GM13977 (cell line): ENCODE results near the gene AP1AR.

ENCODE experiments used
- DNase-seq: peaks from one replicate; pipeline ENCODE4 v3.0.0; 2012; ENCODE audit warnings: low spot score
- CTCF ChIP-seq: IDR thresholded peaks from 2 replicates; pipeline ENCODE4 v1.5.1; 2012; ENCODE audit warnings: mild to moderate bottlenecking, control low read depth; ENCODE audit not compliant: insufficient read depth; ENCODE audit errors: extremely low read depth, missing control alignments
- in situ Hi-C: fragments of 300-500 bp; cut with MboI; formaldehyde crosslinking; loops from one replicate; pipeline ENCODE4 v1.12.0; 2022; ENCODE audit warnings: low sequenced_read_pairs, low pct_unique_long_range_greater_than_20kb, mixed read lengths, inconsistent platforms; ENCODE audit not compliant: unreplicated experiment

AP1AR gene

GRCh38 chr4:112288455-112288854 is 56.9 kb downstream of the AP1AR start:
- TF ChIP-seq CTCF = no peak
- no peak for DNase-seq
- in situ Hi-C loops = no loop called here

- TF ChIP-seq CTCF = no peak
- no peak for DNase-seq
- in situ Hi-C loops = no loop called here
Measured at GRCh38 chr4:112289407-112290253, 58.0 kb downstream of the AP1AR start.

- in situ Hi-C loops = no loop called here
- no peak for TF ChIP-seq CTCF
- DNase-seq = no peak
Measured at GRCh38 chr4:112290341-112290740, 58.8 kb downstream of the AP1AR start.

GRCh38 chr4:112296949-112297880 is 65.6 kb downstream of the AP1AR start, which contains the start of gene ALPK1:
Gene ALPK1 (plus strand): TSS chr4:112297369.
- TF ChIP-seq CTCF = no peak
- in situ Hi-C loops = no loop called here
- DNase-seq = no peak

- TF ChIP-seq CTCF = no peak
- in situ Hi-C loops = no loop called here
- DNase-seq = no peak
Measured at GRCh38 chr4:112299721-112300120, 68.1 kb downstream of the AP1AR start.
